Neural cell (in vitro differentiated cells): Measurements from ENCODE around the gene TMEM167A. TPM values are rescaled to one million over a fixed set of nuclear protein-coding genes. Genes with fewer than 3 reads are reported as not detected.

Source experiments
- H2AFZ ChIP-seq: fragments of 200-600, 300-800 bp; sonication (generic), shearing (Covaris generic); 2 replicates; pipeline ENCODE4 v1.6.0; 2014; ENCODE audit warnings: low read depth, mild to moderate bottlenecking, antibody characterized with exemption, low read length, moderate library complexity
- H3F3A ChIP-seq: fragments of 200-600 bp; shearing (Covaris generic); 2 replicates; pipeline ENCODE4 v1.6.1; 2016; ENCODE audit warnings: mild to moderate bottlenecking, moderate library complexity, mixed read lengths, antibody characterized with exemption, low read length; ENCODE audit not compliant: insufficient read depth, poor library complexity, severe bottlenecking
- H3K27ac ChIP-seq: fragments of 200-600, 300-800 bp; sonication (generic), shearing (Covaris generic); 2 replicates; pipeline ENCODE4 v1.5.1; 2014; ENCODE audit warnings: mild to moderate bottlenecking, low read length, moderate library complexity
- H3K27me3 ChIP-seq: fragments of 300-800, 200-600 bp; sonication (generic), shearing (Covaris generic); 2 replicates; pipeline ENCODE4 v1.6.0; 2014; ENCODE audit warnings: mild to moderate bottlenecking, low read depth, low read length, moderate library complexity; ENCODE audit not compliant: insufficient read depth
- H3K36me3 ChIP-seq: fragments of 300-800, 200-600 bp; sonication (generic), shearing (Covaris generic); 2 replicates; pipeline ENCODE4 v1.5.1; 2014; ENCODE audit warnings: mild to moderate bottlenecking, antibody characterized with exemption, low read length, moderate library complexity; ENCODE audit not compliant: insufficient read depth
- H3K4me2 ChIP-seq: fragments of 300-800, 200-600 bp; sonication (generic), shearing (Covaris generic); 2 replicates; pipeline ENCODE4 v1.6.0; 2014; ENCODE audit warnings: mild to moderate bottlenecking, low read length
- H3K4me3 ChIP-seq: fragments of 300-800, 200-600 bp; sonication (generic), shearing (Covaris generic); 2 replicates; pipeline ENCODE4 v1.5.1; 2014; ENCODE audit warnings: mild to moderate bottlenecking, low read length, moderate library complexity
- H3K79me2 ChIP-seq: fragments of 200-600 bp; shearing (Covaris generic); replicated peaks from 2 replicates; pipeline ENCODE4 v1.6.0; 2014; ENCODE audit warnings: mild to moderate bottlenecking, low read length, moderate library complexity; ENCODE audit not compliant: insufficient read depth
- H3K9ac ChIP-seq: fragments of 300-800, 200-600 bp; sonication (generic), shearing (Covaris generic); 2 replicates; pipeline ENCODE4 v1.6.1; 2016; ENCODE audit warnings: mild to moderate bottlenecking, low read length, mixed read lengths
- H3K9me2 ChIP-seq: fragments of 200-600 bp; shearing (Covaris generic); 2 replicates; pipeline ENCODE4 v1.6.1; 2016; ENCODE audit warnings: mild to moderate bottlenecking, low read length, mixed read lengths; ENCODE audit not compliant: insufficient read depth
- H3K9me3 ChIP-seq: fragments of 200-600, 300-800 bp; sonication (generic), shearing (Covaris generic); 2 replicates; pipeline ENCODE4 v1.6.1; 2016; ENCODE audit warnings: mild to moderate bottlenecking, mixed run types, low read length, moderate library complexity, mixed read lengths
- H4K20me1 ChIP-seq: fragments of 200-600 bp; shearing (Covaris generic); 2 replicates; pipeline ENCODE4 v1.6.1; 2016; ENCODE audit warnings: mild to moderate bottlenecking, mixed run types; ENCODE audit not compliant: insufficient read depth
- EP300 ChIP-seq: fragments of 450-650 bp; conservative IDR thresholded peaks from 2 replicates; pipeline ENCODE4 v1.6.1; 2014; ENCODE audit warnings: antibody characterized with exemption, mild to moderate bottlenecking, moderate library complexity; ENCODE audit not compliant: poor library complexity, severe bottlenecking
- EZH2 ChIP-seq: fragments of 200-600, 300-800 bp; shearing (Covaris generic), sonication (generic); IDR thresholded peaks from 2 replicates; pipeline ENCODE4 v1.6.1; 2014; ENCODE audit warnings: antibody characterized with exemption, low read length, borderline replicate concordance, mild to moderate bottlenecking; ENCODE audit not compliant: insufficient read depth, poor library complexity, severe bottlenecking
- MXI1 ChIP-seq: fragments of 450-650 bp; conservative IDR thresholded peaks from 2 replicates; pipeline ENCODE4 v1.6.1; 2014; ENCODE audit warnings: antibody characterized with exemption, mild to moderate bottlenecking; ENCODE audit not compliant: poor library complexity, severe bottlenecking
- POLR2AphosphoS5 ChIP-seq: IDR thresholded peaks from 2 replicates; pipeline ENCODE4 v1.6.1; 2012
- RAD21 ChIP-seq: fragments of 450-650 bp; conservative IDR thresholded peaks from 2 replicates; pipeline ENCODE4 v1.6.1; 2014; ENCODE audit warnings: antibody characterized with exemption, mild to moderate bottlenecking, moderate library complexity
- SMC3 ChIP-seq: fragments of 450-650 bp; conservative IDR thresholded peaks from 2 replicates; pipeline ENCODE4 v1.6.1; 2014; ENCODE audit warnings: antibody characterized with exemption, mild to moderate bottlenecking, moderate library complexity; ENCODE audit not compliant: poor library complexity
- TAF1 ChIP-seq: IDR thresholded peaks from 2 replicates; pipeline ENCODE4 v1.6.1; 2012; ENCODE audit warnings: low read depth
- polyA plus RNA-seq: library from polyadenylated mRNA; depleted of rRNA; stranded (reverse); fragments of >200 nt; gene quantifications from 2 replicates; pipeline ENCODE4 v1.2.3, GENCODE V29; 2014
- TF ChIP-seq, protein P1 (sequence below): IDR thresholded peaks from 2 replicates; pipeline ENCODE4 v1.6.1; 2012; ENCODE audit warnings: borderline replicate concordance
- TF ChIP-seq, protein P2 (sequence below): fragments of 450-650 bp; IDR thresholded peaks from 2 replicates; pipeline ENCODE4 v1.5.1; 2014; ENCODE audit warnings: antibody characterized with exemption, mild to moderate bottlenecking, moderate library complexity; ENCODE audit not compliant: poor library complexity, severe bottlenecking

Gene TMEM167A
- polyA plus RNA-seq, 1 donor from 2014 or later = 436 TPM

DNA sequence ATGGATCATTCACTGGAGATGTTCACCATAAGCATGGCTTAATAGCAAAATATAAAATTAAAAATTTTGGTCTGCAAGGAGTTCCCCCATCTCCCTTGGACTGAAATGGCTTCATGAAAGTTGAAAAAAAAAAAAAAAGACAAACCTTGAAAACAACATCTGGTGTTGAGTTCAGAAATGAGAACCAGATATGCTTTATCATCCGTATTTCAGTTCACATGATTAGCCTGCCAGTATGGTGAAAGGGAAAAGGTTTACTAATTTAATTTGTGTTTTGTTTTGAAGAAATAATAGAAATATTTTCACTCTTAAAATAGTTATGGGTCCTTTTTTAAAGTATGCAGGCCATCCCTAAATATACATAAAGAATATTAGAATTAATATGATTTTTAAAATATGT is 67.8 kb downstream of the TMEM167A start:
- no peak for TF ChIP-seq MXI1
- TF ChIP-seq POLR2AphosphoS5 = no peak
- TF ChIP-seq SMC3 = no peak
- TF ChIP-seq TAF1 = no peak
- TF ChIP-seq, protein P1, sequence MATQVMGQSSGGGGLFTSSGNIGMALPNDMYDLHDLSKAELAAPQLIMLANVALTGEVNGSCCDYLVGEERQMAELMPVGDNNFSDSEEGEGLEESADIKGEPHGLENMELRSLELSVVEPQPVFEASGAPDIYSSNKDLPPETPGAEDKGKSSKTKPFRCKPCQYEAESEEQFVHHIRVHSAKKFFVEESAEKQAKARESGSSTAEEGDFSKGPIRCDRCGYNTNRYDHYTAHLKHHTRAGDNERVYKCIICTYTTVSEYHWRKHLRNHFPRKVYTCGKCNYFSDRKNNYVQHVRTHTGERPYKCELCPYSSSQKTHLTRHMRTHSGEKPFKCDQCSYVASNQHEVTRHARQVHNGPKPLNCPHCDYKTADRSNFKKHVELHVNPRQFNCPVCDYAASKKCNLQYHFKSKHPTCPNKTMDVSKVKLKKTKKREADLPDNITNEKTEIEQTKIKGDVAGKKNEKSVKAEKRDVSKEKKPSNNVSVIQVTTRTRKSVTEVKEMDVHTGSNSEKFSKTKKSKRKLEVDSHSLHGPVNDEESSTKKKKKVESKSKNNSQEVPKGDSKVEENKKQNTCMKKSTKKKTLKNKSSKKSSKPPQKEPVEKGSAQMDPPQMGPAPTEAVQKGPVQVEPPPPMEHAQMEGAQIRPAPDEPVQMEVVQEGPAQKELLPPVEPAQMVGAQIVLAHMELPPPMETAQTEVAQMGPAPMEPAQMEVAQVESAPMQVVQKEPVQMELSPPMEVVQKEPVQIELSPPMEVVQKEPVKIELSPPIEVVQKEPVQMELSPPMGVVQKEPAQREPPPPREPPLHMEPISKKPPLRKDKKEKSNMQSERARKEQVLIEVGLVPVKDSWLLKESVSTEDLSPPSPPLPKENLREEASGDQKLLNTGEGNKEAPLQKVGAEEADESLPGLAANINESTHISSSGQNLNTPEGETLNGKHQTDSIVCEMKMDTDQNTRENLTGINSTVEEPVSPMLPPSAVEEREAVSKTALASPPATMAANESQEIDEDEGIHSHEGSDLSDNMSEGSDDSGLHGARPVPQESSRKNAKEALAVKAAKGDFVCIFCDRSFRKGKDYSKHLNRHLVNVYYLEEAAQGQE = no peak
- TF ChIP-seq, protein P2, sequence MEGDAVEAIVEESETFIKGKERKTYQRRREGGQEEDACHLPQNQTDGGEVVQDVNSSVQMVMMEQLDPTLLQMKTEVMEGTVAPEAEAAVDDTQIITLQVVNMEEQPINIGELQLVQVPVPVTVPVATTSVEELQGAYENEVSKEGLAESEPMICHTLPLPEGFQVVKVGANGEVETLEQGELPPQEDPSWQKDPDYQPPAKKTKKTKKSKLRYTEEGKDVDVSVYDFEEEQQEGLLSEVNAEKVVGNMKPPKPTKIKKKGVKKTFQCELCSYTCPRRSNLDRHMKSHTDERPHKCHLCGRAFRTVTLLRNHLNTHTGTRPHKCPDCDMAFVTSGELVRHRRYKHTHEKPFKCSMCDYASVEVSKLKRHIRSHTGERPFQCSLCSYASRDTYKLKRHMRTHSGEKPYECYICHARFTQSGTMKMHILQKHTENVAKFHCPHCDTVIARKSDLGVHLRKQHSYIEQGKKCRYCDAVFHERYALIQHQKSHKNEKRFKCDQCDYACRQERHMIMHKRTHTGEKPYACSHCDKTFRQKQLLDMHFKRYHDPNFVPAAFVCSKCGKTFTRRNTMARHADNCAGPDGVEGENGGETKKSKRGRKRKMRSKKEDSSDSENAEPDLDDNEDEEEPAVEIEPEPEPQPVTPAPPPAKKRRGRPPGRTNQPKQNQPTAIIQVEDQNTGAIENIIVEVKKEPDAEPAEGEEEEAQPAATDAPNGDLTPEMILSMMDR = no peak
- TF ChIP-seq EZH2 = no peak
- no peak for TF ChIP-seq RAD21
- no peak for TF ChIP-seq EP300
- Histone ChIP-seq H3K27ac (no peak overlapping the region), H3K36me3 (no peaks in the 10 kb centered on the region)

DNA sequence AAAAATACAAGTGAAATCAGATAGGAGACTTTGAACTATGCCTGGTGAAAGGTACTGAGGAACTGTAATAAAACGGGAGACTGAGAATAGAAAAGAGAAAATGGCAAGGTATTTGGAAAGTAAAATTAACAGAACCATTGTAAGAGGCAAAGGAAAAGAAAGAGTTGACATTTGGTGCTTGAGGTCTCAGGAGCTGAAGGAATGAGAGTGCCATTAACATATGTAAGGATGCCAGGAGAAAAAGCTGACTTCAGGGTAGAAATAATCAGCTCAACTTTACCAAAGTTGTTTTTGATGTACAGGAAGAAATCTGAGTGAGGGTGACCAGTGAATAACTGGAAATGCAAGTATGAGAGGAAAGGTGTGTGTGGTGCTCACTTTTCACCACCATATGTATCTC is 69.4 kb downstream of the TMEM167A start:
- peak overlapping the region; percentile 95 for H3K27ac ChIP-seq
- no peaks in the 10 kb centered on the region for H3K36me3 ChIP-seq
- H3K27me3 ChIP-seq = no peaks in the 10 kb centered on the region
- peaks cover 24% of the 10 kb centered on the region for H3K79me2 ChIP-seq
- H3K9me3 ChIP-seq = no peaks in the 10 kb centered on the region
- H3K4me2 ChIP-seq = no peak overlapping the region
- no peak overlapping the region for H3K4me3 ChIP-seq
- H3F3A ChIP-seq = peaks cover 4% of the 10 kb centered on the region
- TF ChIP-seq RAD21 = no peak
- no peak for TF ChIP-seq EZH2
- TF ChIP-seq TAF1 = no peak
- TF ChIP-seq POLR2AphosphoS5 = no peak
- no peak for TF ChIP-seq MXI1
- TF ChIP-seq EP300 = no peak
- TF ChIP-seq, protein P1 = no peak
- TF ChIP-seq SMC3 = no peak
- TF ChIP-seq, protein P2 = no peak
- no peaks in the 10 kb centered on the region for H3K9me2 ChIP-seq
- no peak overlapping the region for H2AFZ ChIP-seq
- H3K9ac ChIP-seq = no peak overlapping the region
- H4K20me1 ChIP-seq = no peaks in the 10 kb centered on the region

More for the DNA sequence above, 67.8 kb downstream of the TMEM167A start:
- Histone ChIP-seq H3K79me2 (peaks cover 7% of the 10 kb centered on the region), H4K20me1 (no peaks in the 10 kb centered on the region), H2AFZ (no peak overlapping the region), H3K27me3 (no peaks in the 10 kb centered on the region), H3K9me3 (no peaks in the 10 kb centered on the region), H3K4me3 (no peak overlapping the region), H3K9ac (no peak overlapping the region), H3K4me2 (no peak overlapping the region), H3K9me2 (no peaks in the 10 kb centered on the region), H3F3A (peaks cover 4% of the 10 kb centered on the region)
